NCI-H345 treated with DMSO at 0.1 percent for 48 hours (cell line): ENCODE data around the gene DCAF6.
"Not testable (repeated sequence)": the region's sequence is repeated elsewhere in the genome, so short reads cannot be mapped to it uniquely, and the experiment has no call there.

Source experiments
- DNase-seq: peaks from one replicate; lab custom pipeline; 2025; ENCODE audit not compliant: unreplicated experiment; lab: John Stamatoyannopoulos, UW

Gene DCAF6

DNA sequence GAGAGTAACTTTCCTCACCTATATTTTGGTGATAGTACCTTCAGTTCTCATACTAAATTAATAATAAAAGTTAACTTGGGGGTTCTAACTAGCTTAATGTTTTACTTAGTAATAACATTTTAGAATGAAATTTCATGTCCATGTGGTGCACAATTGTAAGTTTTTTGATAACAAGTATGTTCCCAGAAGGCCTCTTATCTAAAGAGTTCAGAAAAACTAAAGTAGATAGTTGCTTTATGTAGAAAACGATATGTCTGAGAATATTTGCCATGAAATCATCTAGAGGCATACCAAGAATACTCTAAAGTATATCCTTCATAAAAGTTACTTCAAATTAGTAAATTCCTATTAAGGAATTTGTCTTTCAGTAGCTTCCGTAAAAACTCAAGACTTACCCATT, 12.4 kb upstream of the DCAF6 start:
- DNase-seq: no peak

DNA sequence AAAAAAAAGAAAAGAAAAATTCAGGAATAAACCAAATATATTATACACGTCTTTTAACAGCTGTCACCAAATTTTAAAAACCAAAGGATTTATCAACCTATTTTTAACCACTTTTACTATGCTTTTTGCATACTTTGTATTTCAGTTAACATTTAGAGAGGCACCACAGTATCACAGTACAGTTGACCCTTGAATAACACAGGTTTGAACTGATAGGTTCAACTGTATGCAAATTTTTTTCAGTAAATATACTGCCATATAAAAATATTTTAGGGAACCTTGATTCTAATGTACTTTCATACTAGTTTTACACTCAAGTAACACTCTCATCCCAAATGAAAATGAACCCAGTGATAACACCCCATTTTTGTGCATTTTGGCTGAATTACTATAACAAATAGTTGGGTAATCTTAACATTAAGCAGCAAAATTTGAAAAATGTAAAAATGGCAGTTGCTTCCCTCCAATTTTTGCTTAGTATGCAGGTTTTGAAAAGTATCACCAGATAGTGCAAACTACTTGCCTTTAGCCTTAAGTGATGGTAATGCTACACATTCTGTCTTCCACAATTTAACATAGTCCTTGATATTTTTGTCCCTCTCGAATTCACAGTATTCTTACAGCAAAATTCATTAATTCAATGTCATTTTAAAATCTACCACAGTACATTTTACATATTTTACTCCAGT, 11.8 kb upstream of the DCAF6 start:
- no peak for DNase-seq

DNA sequence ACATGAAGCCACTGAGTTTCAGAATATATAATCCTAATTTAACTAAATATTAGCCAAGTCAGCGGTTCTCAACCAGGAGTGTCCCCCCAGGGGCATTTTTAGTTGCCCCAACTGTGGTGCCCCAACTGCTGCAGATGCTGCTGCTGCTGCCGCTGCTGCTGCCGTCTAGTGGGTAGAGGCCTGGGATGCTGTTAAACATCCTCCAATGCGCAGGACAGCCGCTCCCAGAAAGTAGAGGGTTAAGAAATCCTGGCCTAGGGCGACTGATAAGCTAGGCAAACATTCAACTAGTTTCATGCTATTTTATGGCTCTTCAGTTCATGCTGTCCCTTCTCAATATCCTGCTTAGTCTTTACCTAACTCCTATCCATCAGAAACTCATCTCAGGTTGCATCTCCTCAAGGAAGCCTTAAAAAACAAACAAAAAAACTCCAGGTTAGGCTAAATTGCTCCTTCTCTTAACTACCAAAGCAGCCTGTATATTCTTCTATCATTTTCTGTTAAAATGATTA, 9.9 kb upstream of the DCAF6 start:
- no peak for DNase-seq

DNA sequence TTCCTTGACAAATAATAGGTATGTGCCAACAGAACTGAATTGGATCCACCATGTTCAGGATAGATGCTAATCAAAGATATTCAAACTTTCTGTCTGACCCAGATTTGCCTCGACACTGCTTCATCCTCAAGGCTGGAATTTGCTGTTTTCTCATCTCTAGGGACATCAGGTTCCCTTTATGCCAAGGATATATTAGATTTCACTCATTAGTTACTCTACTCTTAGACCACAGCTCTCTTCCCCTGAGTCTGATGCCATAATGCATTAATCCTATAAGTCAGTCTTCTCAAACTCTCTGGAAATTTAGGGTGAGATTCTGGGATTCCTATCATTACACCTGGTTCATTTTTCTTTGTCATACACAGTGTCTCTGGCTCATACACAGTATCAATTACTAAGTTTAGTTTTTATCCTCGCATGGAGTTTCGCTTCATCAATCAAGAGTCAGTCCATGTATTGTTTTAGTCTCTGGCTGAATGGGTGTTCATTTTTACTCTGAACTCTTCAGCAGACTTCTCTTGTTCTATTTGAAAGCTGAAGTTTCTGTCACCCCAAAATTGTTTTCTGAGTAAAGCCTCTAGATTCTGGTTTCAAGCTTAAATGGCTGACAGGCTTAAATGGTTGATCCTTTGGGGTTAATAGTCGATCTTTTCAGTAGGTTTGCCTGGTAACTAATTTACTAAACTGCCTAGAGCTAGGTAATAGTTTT, 9.3 kb upstream of the DCAF6 start:
- no peak for DNase-seq

DNA sequence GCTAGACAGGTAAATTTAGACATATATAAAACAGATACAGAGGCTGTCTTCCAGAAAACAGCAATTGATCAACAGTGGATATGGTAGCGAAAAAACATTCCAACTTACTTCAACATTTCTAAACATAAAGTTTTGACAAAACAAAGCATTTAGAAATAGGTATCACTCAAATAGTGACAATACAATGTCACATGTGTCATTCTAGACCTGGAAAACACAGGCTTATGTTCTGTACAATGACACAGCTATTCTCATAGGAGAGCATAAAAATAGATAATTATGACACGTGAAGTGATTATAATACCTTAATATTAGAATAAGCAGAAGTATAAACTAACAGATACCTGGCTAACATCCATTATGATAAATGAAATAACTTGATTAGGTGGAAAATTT, 8.0 kb upstream of the DCAF6 start:
- DNase-seq: no peak

DNA sequence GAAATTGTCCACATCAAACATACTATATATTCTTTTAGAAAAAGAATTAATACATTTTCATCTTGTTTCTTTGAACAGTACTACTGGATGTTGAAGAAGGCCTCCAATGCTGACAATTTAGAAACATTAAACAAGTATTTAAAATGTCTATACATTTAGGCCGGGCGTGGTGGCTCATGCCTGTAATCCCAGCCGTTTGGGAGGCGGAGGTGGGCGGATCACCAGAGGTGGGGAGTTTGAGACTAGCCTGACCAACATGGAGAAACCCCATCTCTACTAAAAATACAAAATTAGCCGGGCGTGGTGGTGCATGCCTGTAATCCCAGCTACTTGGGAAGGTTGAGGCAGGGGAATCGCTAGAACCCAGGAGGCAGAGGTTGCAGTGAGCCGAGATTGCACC, 7.6 kb upstream of the DCAF6 start:
- DNase-seq: not testable (repeated sequence)

DNA sequence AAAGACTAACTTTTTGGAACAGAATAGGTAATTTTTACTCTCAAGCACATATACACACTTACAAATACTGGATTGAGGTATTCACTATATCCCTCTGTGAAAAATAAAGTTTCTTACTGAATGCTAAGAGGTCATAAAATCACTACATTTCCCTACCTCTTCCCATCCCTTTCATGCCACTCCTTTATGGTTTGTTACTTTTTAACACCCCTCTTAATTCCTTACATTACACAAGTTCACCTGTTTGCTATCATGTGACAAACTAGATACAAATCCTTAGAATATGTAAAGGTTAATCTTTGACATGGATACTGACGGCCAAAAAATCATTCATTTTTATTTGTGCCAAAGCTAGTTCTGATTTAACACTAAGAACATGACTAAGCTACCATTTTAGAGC, 6.8 kb upstream of the DCAF6 start:
- no peak for DNase-seq

DNA sequence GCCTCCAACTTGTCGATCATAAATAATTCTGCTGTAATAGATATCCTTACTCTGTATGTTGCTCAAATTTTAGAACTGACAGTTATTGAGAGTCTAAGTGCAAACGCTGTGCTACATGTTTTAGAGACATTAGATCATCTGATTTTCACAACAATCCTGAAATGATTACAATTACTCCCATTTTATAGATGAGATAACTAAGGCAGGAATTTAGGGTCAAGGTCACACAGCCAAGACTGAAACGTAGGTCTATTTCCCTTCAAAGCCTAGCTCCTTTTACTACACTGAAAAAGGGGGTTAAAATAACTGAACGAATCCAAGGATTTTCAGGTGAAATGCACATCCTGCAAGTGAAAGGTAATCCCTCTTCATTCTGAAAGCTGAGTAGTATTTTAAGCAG, 2.7 kb upstream of the DCAF6 start:
- DNase-seq: no peak

DNA sequence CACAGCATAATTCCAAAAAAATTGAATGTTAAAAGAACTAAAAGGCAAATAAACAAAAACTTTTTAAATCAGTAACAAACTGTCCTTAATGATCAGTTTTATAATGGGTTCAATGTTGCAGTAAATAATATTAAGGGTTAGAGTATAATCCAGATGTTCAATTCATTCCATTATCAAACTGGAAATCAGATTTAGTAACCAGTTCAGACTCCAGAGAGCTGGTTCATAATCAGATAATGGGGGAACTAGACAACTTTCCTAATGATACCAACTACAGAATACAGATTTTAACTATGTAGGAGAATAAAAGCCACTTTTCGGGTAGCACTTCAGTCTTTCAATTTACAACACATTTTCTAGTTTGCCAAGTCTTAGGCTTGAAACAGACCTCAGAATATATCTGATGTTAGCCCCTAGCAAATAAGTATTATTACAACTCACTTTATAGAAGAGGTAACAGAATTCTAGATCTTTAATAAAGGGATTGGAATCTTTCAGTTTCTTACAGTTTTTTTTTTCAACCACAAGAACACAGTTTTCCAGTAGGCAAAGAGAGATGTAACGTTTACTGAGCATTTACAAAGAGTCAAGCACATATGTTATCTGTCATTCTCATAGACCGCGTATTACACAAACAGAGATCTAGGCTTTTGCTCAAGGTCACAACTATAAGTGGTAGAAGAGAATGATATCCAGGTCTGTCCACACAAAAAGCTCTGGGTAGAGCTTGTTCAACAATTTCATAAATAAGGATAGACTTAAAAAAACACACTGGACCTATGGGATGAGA, 1.9 kb upstream of the DCAF6 start:
- no peak for DNase-seq

DNA sequence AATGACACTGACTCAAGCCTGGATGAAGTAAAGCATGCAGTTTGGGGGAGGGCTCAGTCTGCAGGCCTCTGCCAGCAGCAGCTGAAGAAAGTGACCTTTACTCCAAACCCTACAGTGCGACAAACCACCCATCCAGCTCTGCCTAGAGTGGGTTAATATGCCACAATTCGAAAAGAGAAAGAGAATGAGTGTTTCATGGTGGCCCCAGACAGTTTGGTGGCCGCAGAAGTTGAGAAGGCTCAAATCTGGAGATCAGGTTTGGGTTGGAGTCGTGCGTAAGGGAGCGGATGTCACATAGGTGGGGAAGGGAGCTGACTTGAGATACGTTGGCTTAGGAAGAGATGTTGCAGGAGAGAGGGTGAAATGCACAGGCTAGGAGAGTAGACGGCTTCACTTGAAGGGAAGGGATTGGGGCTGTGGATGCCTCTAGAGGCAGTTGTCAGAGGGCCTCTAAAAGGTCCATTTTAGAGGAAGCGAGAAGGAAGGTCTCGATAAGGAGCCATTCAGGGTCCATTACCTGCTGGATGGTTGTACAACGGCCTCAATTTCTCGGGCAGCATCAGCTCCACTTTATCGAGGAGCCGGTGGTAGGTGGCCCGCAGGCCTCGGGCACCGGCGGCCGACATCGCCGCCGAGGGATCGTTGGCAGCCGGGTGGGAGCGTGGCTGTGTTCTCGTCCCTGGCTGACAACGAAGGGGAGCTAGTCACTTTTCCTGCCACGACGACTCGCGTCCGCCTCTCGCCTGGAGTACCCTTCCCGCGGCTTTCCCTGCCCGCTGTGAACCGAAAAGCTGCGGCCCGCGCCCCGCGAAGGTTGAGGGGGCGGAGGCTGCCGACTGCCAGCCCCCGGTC, 1.0 kb upstream of the DCAF6 start:
- peak; percentile 49 for DNase-seq

DNA sequence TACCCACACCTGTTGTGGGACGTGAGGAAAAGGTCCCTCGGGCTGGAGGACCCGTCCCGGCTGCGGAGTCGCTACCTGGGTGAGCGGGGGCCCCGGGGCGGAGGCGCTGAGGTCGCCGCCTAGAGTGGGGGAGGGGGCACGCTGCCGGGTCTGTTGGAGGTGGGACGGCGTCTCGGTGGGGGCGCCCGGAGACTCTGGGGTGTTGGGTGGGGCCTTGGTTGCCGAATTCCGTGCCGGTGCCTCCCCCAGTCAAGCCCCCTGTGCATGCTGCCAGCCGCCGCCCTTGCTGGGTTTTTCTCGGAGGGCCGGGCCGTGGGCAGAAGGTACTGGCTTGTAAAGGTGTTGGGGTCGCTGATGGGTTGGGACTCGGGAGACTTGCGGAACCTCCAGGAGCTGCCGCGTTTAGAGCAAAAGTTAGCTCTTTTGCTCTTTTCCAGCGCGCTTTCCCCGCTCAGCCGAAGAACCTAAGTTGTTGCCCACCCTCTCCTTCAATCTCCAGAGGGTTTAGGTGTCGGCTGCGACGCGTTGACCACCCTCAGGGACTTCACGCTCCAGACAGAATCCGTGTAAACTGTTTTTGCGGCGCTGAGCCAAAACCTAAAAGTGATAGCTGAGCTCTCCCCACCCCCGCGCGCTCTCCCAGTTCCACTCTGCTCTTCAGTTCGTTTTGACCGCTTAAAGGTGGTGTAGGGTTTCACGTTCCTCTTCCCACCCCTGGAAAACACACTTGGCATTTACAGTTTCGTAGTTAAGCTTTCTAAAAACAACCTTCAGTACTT, 636 bp downstream of the DCAF6 start, which contains the start of gene MPC2:
TSS of gene MPC2 (minus strand) at position 143 of the 779 bp plus-strand sequence. CDS start 1,231 bp downstream, outside the sequence.
- peak; percentile 60 for DNase-seq

DNA sequence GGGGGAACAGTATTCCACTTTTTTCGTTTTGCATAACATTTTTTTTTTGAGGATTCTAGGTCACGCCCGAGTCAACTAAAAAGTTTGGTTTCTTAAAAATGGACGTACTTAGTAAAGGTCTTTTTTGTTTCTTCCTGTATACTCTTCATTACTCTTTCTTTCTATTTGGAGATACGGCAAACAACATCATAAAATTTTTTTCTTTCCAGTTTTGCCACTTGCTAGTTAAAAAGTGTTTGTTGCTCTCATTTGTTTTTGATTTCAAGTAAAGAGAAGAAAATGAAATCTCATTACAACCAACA, 1.2 kb downstream of the DCAF6 start:
- no peak for DNase-seq

DNA sequence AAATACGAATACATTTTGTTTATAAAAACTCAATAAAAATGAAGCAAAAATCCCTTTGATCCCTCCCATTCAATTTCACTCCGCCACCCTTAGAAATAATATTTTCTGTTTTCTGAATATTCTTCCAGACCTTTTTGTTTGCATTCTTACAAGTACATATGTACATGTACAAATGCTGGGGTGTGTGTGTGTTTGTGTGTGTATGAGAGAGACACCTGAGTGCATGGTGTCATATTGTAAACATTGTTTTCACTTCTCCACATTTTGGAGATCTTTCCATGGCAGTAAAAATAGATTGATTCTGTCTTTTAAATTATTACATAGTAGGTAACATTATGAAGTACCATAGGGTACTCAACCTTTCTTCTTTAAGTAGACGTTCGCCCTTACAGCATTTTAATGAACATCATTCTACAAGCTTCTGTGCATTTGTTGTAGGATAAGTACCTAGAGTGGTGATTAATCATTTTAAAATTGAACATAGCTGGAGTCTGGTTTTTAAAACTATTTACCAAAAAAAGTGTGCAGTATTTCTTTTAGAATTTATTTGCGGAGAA, 1.7 kb downstream of the DCAF6 start:
- no peak for DNase-seq

DNA sequence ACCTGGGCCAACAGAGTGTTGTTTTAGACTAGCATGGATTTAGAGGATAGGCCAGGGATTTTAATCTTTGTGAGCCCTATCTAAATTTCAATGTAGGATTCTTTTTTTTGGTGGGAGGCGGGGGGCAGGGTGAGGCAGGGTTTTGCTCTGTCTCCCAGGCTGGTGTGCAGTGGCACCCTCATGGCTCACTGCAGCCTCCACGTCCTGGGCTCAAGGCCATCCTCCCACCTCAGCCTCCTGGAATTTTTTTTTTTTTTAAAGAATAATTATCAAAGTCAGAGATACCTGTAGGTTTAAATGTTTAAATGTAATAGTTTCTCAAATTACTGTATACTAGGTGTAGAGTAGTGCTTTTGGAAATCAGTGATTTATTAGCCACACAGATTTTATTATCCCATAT, 3.8 kb downstream of the DCAF6 start:
- no peak for DNase-seq

DNA sequence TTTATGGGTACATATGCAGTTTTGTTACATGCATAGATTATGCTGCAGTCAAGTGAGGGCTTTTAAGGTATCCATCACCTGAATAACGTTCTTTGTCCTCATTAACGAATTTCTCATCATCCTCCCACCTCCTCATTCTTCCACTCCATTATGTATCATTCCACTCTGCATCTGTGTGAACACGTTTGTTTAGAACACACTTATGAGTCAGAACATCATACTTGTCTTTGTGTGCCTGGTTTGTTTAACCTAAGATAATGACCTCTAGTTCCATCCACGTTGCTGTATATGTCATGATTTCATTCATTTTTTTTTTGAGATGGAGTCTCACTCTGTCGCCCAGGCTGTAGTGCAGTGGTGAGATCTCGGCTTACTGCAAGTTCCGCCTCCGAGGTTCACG, 7.1 kb downstream of the DCAF6 start:
- DNase-seq: no peak

DNA sequence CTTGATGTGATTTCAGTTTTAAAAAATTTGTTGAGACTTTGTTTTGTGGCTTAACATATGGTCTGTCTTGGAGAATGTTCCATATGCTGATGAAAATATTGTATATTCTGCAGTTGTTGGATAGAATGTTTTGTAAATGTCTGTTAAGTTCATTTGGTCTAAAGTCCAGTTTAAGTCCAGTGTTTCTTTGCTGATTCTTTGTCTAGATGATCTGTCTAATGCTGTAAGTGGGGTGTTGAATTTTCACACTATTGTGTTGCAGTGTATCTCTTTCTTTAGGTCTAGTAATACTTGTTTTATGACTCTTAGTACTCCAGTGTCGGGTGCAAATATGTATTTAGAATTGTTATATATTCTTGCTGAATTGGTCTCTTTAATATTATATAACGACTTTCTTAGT, 11.2 kb downstream of the DCAF6 start:
- DNase-seq: no peak

DNA sequence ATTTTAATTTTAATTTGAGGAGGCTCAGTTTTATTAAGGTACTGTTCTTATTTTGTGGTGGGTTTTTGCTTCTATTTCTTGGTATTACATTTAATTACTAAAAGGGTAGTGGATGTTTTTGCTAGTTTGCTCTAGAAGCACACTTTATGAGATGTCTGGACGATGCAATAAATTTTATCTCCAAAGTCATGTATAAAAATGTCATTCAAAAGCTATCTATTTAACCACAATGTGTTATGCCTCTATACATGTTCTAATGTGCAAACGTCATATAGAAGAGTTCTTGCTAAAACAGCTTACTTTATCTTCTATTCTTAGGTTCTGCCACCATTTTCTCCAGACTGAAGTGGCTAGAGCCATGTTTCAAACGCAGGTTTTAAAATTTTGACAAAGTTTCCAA, 13.3 kb downstream of the DCAF6 start:
- no peak for DNase-seq

DNA sequence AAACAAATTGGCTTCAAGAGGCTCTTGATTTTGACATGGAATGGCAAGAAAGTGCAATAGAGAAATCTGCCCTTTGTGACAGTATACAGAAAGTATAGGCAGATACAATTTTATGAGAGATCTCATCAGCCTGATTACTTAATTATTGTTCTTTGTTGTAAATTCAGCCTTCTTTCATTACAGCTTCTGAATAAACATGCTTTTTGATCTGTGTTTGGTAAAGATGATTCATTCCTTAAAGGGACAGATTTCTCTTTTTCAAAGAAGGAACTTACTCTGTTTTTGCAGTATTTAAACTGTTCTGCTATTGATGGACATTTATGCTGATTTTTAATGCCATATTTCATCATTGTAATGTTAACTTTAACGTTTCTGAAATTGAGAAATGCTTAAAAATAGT, 14.1 kb downstream of the DCAF6 start:
- DNase-seq: no peak

DNA sequence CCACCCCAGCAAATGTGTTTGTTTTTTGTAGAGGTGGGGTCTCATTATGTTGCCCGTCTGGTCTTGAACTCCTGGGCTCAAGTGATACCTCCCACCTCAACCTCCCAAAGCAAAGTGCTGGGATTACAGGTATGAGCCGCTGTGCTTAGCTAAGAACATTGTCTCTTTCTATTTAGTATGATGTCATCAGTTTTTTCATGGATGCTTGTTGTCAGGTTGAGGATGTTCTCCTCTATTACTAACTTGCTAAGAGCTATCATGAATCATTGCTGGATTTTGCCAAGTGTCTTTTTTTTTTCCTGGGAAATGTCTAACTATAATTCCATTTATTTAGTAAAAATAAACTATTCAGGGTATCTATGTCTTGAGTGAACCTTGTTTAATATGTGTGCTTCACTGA, 19.4 kb downstream of the DCAF6 start:
- DNase-seq: no peak

DNA sequence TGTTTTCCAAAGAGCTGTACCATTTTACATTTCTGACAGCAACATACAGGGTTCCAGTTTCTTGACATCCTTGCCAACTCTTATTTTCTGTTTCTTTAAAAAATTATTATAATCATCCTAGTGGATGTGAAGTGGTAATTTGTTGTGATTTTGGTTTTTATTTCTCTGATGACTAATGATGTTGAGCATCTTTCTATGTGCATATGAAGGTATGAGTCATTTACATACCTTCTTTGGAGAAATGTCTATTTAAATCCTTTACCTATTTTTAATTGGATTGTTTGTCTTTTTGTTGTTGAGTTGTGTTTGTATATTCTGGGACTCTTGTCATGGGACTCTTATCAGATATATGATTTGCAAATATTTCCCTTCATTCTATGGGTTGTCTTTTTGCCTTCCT, 21.2 kb downstream of the DCAF6 start:
- DNase-seq: no peak
